OCI-LY3 (cell line): Measurements from ENCODE around the gene WDR19.

Source experiments
- EZH2phosphoT487 ChIP-seq: fragments of 200-600 bp; shearing (Covaris generic); IDR thresholded peaks from 2 replicates; pipeline ENCODE4 v1.6.1; 2018; ENCODE audit warnings: antibody characterized with exemption, mixed run types, low read depth
- TF ChIP-seq, protein P1 (sequence below): fragments of 200-600, 300-600 bp; sonication (generic); IDR thresholded peaks from 2 replicates; pipeline ENCODE4 v1.5.1; 2014; ENCODE audit warnings: antibody characterized with exemption, low read length, low read depth

DNA sequence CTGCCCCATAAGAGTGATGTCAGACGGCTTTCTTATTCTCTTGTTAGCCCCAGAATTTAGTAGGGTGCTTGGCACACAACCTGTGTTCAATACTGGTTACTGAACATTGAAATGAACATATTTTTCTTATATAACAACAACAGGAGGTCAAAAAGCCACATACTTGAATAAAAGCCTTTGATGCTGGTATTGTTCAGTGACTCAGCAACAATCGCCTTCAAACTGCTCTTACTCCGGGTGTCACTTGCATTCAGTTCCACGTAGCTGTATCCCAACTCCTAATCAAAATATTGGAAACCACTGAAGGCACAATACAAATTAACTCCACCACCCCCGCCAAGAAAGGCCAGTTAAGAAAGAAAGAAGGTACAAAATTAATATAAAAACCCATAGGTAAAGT is 122.3 kb downstream of the WDR19 start:
- TF ChIP-seq, protein P1, sequence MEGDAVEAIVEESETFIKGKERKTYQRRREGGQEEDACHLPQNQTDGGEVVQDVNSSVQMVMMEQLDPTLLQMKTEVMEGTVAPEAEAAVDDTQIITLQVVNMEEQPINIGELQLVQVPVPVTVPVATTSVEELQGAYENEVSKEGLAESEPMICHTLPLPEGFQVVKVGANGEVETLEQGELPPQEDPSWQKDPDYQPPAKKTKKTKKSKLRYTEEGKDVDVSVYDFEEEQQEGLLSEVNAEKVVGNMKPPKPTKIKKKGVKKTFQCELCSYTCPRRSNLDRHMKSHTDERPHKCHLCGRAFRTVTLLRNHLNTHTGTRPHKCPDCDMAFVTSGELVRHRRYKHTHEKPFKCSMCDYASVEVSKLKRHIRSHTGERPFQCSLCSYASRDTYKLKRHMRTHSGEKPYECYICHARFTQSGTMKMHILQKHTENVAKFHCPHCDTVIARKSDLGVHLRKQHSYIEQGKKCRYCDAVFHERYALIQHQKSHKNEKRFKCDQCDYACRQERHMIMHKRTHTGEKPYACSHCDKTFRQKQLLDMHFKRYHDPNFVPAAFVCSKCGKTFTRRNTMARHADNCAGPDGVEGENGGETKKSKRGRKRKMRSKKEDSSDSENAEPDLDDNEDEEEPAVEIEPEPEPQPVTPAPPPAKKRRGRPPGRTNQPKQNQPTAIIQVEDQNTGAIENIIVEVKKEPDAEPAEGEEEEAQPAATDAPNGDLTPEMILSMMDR = no peak
- TF ChIP-seq EZH2phosphoT487 = no peak
